K562 (cell line): ENCODE results near the gene MEIKIN. TPM values are rescaled to one million over a fixed set of nuclear protein-coding genes. Genes with fewer than 3 reads are reported as not detected.

Experiments
- ATAC-seq: fragments of 200-7000 bp; cut with Tn5 transposase; 3 replicates; pipeline ENCODE4 v1.9.1; 2020; ENCODE audit warnings: moderate library complexity
- BruUV-seq: library from RNA; stranded (reverse); fragments of 400-500 nt; replicated peaks from 2 replicates; lab custom pipeline; 2021; lab: Mats Ljungman, UMichigan
- CTCF ChIA-PET: fragments of 300-600 bp; formaldehyde crosslinking; extraction: SDS; loops from one replicate; lab custom pipeline; 2021; ENCODE audit warnings: low intra/inter-chr PET ratio; lab: Yijun Ruan, JAX
- POLR2A ChIA-PET: fragments of 300-600, 350-650 bp; sonication (Branson Sonifier 250); formaldehyde crosslinking; extraction: SDS; loops from one replicate; lab custom pipeline; 2021; ENCODE audit warnings: antibody characterized with exemption, inconsistent platforms; lab: Yijun Ruan, JAX
- DNase-seq, 4 experiments: peaks; one replicate each; pipeline versions ENCODE4 v3.0.0 to v3.0.0-alpha.2; 2011 to 2018; ENCODE audit warnings: low spot score in 3 of 4, mixed read lengths in 3 of 4; ENCODE audit errors: extremely low read depth in 1 of 4
- FAIRE-seq: peaks from 2 replicates; lab custom pipeline; 2011; peaks lifted over from hg19 to GRCh38; lab: Jason Lieb, UNC
- H2AFZ ChIP-seq: 2 replicates; pipeline ENCODE4 v1.6.0; 2011; ENCODE audit warnings: low read depth, low read length, control low read depth, inconsistent platforms
- H3K27ac ChIP-seq: fragments of 200-600 bp; 3 replicates; pipeline ENCODE4 v1.8.0; 2011; ENCODE audit warnings: low read depth, mild to moderate bottlenecking, control low read depth, inconsistent platforms, low read length, moderate library complexity, mixed read lengths; ENCODE audit errors: extremely low read depth
- H3K27me3 ChIP-seq, 2 experiments: fragments of 300-600 bp in 1 of 2; 2 replicates in 1 of 2; 3 replicates in 1 of 2; pipeline versions ENCODE4 v1.6.0 to v1.8.0; 2011; ENCODE audit warnings: inconsistent platforms in 2 of 2, low read length in 2 of 2, mild to moderate bottlenecking in 1 of 2, mixed read lengths in 1 of 2, moderate library complexity in 1 of 2; ENCODE audit not compliant: control insufficient read depth in 2 of 2, insufficient read depth in 2 of 2
- H3K36me3 ChIP-seq: fragments of 300-600 bp; 3 replicates; pipeline ENCODE4 v1.8.0; 2011; ENCODE audit warnings: mild to moderate bottlenecking, low read length, inconsistent platforms; ENCODE audit not compliant: control insufficient read depth, insufficient read depth
- H3K4me1 ChIP-seq, 2 experiments: fragments of 200-600 bp in 1 of 2; replicated peaks in 1 of 2; 2 replicates in 1 of 2; 3 replicates in 1 of 2; pipeline versions ENCODE4 v1.5.1 to v1.8.0; 2011; ENCODE audit warnings: inconsistent platforms in 2 of 2, low read length in 2 of 2, mild to moderate bottlenecking in 1 of 2, mixed read lengths in 1 of 2, moderate library complexity in 1 of 2; ENCODE audit not compliant: control insufficient read depth in 2 of 2, insufficient read depth in 2 of 2
- H3K4me2 ChIP-seq: 2 replicates; pipeline ENCODE4 v1.6.1; 2011; ENCODE audit warnings: low read length, control low read depth, inconsistent platforms, mixed read lengths; ENCODE audit not compliant: insufficient read depth
- H3K4me3 ChIP-seq: fragments of 200-600 bp; sonication (generic), shearing (Covaris generic); 2 replicates; pipeline ENCODE4 v1.5.1; 2016; ENCODE audit warnings: control low read depth, inconsistent platforms
- H3K79me2 ChIP-seq: fragments of 200-600 bp; 3 replicates; pipeline ENCODE4 v1.8.0; 2011; ENCODE audit warnings: low read length, inconsistent platforms; ENCODE audit not compliant: control insufficient read depth, insufficient read depth
- H3K9ac ChIP-seq, 2 experiments: 2 replicates each; pipeline versions ENCODE4 v1.6.0 to v1.6.1; 2011; ENCODE audit warnings: low read depth in 2 of 2, low read length in 2 of 2, control low read depth in 1 of 2, inconsistent platforms in 1 of 2, mild to moderate bottlenecking in 1 of 2, mixed read lengths in 1 of 2; ENCODE audit not compliant: insufficient read depth in 1 of 2
- H3K9me1 ChIP-seq: one replicate; pipeline ENCODE4 v1.6.0; 2011; ENCODE audit warnings: inconsistent platforms, mild to moderate bottlenecking, low read length, moderate library complexity; ENCODE audit not compliant: control insufficient read depth, insufficient read depth
- H3K9me3 ChIP-seq: replicated peaks from 2 replicates; pipeline ENCODE4 v1.5.1; 2011; ENCODE audit warnings: low read depth, low read length, inconsistent platforms; ENCODE audit not compliant: control insufficient read depth, insufficient read depth
- H4K20me1 ChIP-seq: replicated peaks from 2 replicates; pipeline ENCODE4 v1.6.1; 2011; ENCODE audit warnings: low read length, inconsistent platforms, mixed read lengths; ENCODE audit not compliant: control insufficient read depth, insufficient read depth
- DNMT1 ChIP-seq: fragments of 450-650 bp; IDR thresholded peaks from 2 replicates; pipeline ENCODE4 v1.6.1; 2016; ENCODE audit warnings: antibody characterized with exemption, mild to moderate bottlenecking
- FOXO4 ChIP-seq: fragments of 450-650 bp; formaldehyde crosslinking; IDR thresholded peaks from 2 replicates; pipeline ENCODE4 v1.4.0; 2020; ENCODE audit warnings: mild to moderate bottlenecking, moderate library complexity
- GTF2A2 ChIP-seq: IDR thresholded peaks from 2 replicates; pipeline ENCODE4 v1.6.1; 2016; ENCODE audit warnings: mild to moderate bottlenecking, missing genetic modification characterization, missing compliant biosample characterization
- HDAC1 ChIP-seq, 2 experiments: fragments of 450-650 bp; IDR thresholded peaks; 2 replicates each; pipeline ENCODE4 v1.6.1; 2016 to 2017; ENCODE audit warnings: inconsistent platforms in 1 of 2, mild to moderate bottlenecking in 1 of 2, moderate library complexity in 1 of 2
- RUNX1 ChIP-seq: sonication (generic); IDR thresholded peaks from 2 replicates; pipeline ENCODE4 v1.6.1; 2016; ENCODE audit warnings: antibody characterized with exemption, low read depth
- TEAD2 ChIP-seq: fragments of 450-650 bp; IDR thresholded peaks from 2 replicates; pipeline ENCODE4 v1.6.1; 2016; ENCODE audit warnings: missing genetic modification characterization, control low read depth, missing compliant biosample characterization
- THAP12 ChIP-seq: fragments of 250-450 bp; sonication (Bioruptor Pico); IDR thresholded peaks from 2 replicates; pipeline ENCODE4 v1.9.0; 2021; ENCODE audit warnings: mild to moderate bottlenecking, inconsistent platforms
- ZBTB11 ChIP-seq, 3 experiments: fragments of 200-800 bp in 1 of 3; fragments of 250-450 bp in 1 of 3; fragments of 450-650 bp in 1 of 3; sonication (Bioruptor Pico) in 1 of 3; sonication (Bioruptor generic) in 1 of 3; formaldehyde crosslinking in 1 of 3; IDR thresholded peaks; 2 replicates each; pipeline versions ENCODE4 v1.6.1 to v1.8.0; 2016 to 2022; ENCODE audit warnings: mild to moderate bottlenecking in 2 of 3, missing genetic modification characterization in 2 of 3, missing compliant biosample characterization in 1 of 3, moderate library complexity in 1 of 3
- ZFX ChIP-seq: sonication (generic); formaldehyde crosslinking; IDR thresholded peaks from 2 replicates; pipeline ENCODE4 v1.8.0; 2022; ENCODE audit warnings: mild to moderate bottlenecking, missing genetic modification reagents, moderate library complexity
- ZNF717 ChIP-seq: fragments of 250-450 bp; sonication (Bioruptor Pico); IDR thresholded peaks from 2 replicates; pipeline ENCODE4 v1.5.0; 2021
- ZNF77 ChIP-seq: fragments of 250-450 bp; sonication (Bioruptor Pico); IDR thresholded peaks from 2 replicates; pipeline ENCODE4 v1.5.0; 2020
- WGBS: fragments of 100-300 bp; shearing (Covaris generic); methylation state at CpG from one replicate; pipeline ENCODE4 v1.1.6; 2016; ENCODE audit warnings: low coverage, mixed read lengths; ENCODE audit not compliant: insufficient coverage; ENCODE audit errors: missing lambda C conversion rate; 5-methylcytosine and 5-hydroxymethylcytosine counted together
- in situ Hi-C: fragments of 300-500 bp; cut with MboI; formaldehyde crosslinking; loops from 4 replicates; pipeline ENCODE4 v1.15.0; 2018; ENCODE audit warnings: inconsistent platforms, mixed read lengths
- intact Hi-C: fragments of 100-400 bp; cut with micrococcal nuclease; formaldehyde crosslinking; loops from 2 replicates; pipeline ENCODE4 v1.14.2; 2022
- polyA plus RNA-seq, 8 experiments: library from polyadenylated mRNA; depleted of rRNA in 4 of 8; stranded (reverse) in 5 of 8; unstranded in 3 of 8; fragments of >200 nt; fragmentation: Nextera tagmentation in 2 of 8; fragmentation: Illumina TruSeq in 1 of 8; extraction: Ambion mirVana in 2 of 8; extraction: Trizol in 1 of 8; gene quantifications; 2 replicates each; pipeline versions ENCODE4 v1.2.1 to v1.2.3, GENCODE V29; 2011 to 2014; ENCODE audit warnings: inconsistent platforms in 1 of 8, missing spikeins in 1 of 8
- total RNA-seq, 7 experiments: library from RNA; depleted of rRNA in 6 of 7; stranded (reverse); fragments of >200 nt in 6 of 7; fragmentation: Illumina TruSeq in 2 of 7; extraction: Trizol in 2 of 7; gene quantifications; 2 replicates each; pipeline versions ENCODE4 v1.2.1 to v1.2.3, GENCODE V29; 2011 to 2021; ENCODE audit warnings: low replicate concordance in 1 of 7

Gene MEIKIN
- total and polyA plus RNA-seq, 9 of the 15 experiments (the other 6 are each of a cell fraction or from before 2014, with no cell fraction given) = 0.18 TPM; not detected in 8

- TF ChIP-seq THAP12 (CRISPR knock-in tag) (no peak), DNMT1 (no peak), RUNX1 (no peak)
Measured at GRCh38 chr5:131766689-131767088, 178.8 kb downstream of the MEIKIN start (continued).

DNA sequence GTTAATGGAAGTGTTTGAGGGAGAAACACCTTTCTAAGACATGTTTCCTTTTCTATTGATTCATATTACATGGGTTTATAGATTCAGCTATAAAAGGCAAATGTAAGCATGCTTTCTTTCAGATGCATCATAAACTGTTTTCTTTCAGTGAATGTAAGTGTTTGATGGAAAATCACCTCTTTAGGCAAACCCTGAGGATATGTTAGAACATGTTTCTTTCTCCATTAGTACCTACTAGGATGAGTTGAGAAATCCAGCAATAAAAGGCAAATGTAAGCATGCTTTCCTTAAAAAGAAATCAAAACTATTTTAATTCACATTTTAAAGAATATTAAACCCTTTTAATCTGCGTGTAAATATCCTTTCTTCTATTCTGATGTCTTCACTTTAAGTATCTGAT lies 180.2 kb downstream of the MEIKIN start:
- in situ Hi-C loops = no loop called here
- peaks cover 98% of the 10 kb centered on the region for H3K79me2 ChIP-seq
- no peak for TF ChIP-seq GTF2A2 (tag)
- no peak for TF ChIP-seq ZNF77
- TF ChIP-seq ZBTB11 (CRISPR knock-in tag; IDR thresholded peaks at IDR 0.05) = no peak
- TF ChIP-seq TEAD2 = no peak
- TF ChIP-seq FOXO4 = no peak
- no peak for TF ChIP-seq ZNF717 (CRISPR knock-in tag)
- TF ChIP-seq HDAC1 (IDR thresholded peaks at IDR 0.05) = no peak
- no peak for TF ChIP-seq ZFX (CRISPR knock-in tag)
- intact Hi-C loops = no loop called here
- no TSS peak for BruUV-seq
- FAIRE-seq (no peak), DNase-seq (no peak), ATAC-seq (no peak)
- H3K9me3 ChIP-seq = peaks cover 10% of the 10 kb centered on the region; the same call in 1 of the 2 replicates
- WGBS = 95% methylated on average over 1 of the region's 1 CpG
- H3K4me3 ChIP-seq = no peak overlapping the region
- no peaks in the 10 kb centered on the region for H3K9me1 ChIP-seq
- H3K4me1 ChIP-seq = peaks cover 5 to 11% of the 10 kb centered on the region in 2 experiments; a peak in 4 of 5 replicates
- CTCF ChIA-PET = no interaction called here
- H4K20me1 ChIP-seq = peaks cover 7% of the 10 kb centered on the region
- H3K27ac ChIP-seq = no peak overlapping the region
- H3K27me3 ChIP-seq = no peaks in the 10 kb centered on the region
- POLR2A ChIA-PET = no interaction called here
- H3K4me2 ChIP-seq = no peak overlapping the region
- H3K9ac ChIP-seq = no peak overlapping the region
- H3K36me3 ChIP-seq = peaks cover 14% of the 10 kb centered on the region; the same call in 2 of the 3 replicates
- H2AFZ ChIP-seq = no peak overlapping the region
